ENCODE data around the gene EFNB1. TPM values are rescaled to one million over a fixed set of nuclear protein-coding genes. Genes with fewer than 3 reads are reported as not detected.

EFNB1 gene
- total RNA-seq, 1 donor from 2014 or later: 7.3 TPM

DNA sequence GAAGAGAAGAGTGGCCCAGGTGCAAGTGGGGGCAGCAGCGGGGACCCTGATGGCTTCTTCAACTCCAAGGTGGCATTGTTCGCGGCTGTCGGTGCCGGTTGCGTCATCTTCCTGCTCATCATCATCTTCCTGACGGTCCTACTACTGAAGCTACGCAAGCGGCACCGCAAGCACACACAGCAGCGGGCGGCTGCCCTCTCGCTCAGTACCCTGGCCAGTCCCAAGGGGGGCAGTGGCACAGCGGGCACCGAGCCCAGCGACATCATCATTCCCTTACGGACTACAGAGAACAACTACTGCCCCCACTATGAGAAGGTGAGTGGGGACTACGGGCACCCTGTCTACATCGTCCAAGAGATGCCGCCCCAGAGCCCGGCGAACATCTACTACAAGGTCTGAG is 11.4 kb downstream of the EFNB1 start:
- no peak overlapping the region for H3K4me3 Mint-ChIP-seq
- H3K9me3 Mint-ChIP-seq: no peaks in the 10 kb centered on the region
- no peak overlapping the region for H3K27ac Mint-ChIP-seq
- H3K27me3 Mint-ChIP-seq (ENCODE audit: insufficient read depth): no peaks in the 10 kb centered on the region
- no peak for DNase-seq (ENCODE audit: low spot score)
- intact Hi-C loops (cut with micrococcal nuclease): no loop called here
- no peaks in the 10 kb centered on the region for H3K36me3 Mint-ChIP-seq (ENCODE audit: low read depth)
- H3K4me1 Mint-ChIP-seq (ENCODE audit: low read depth): no peaks in the 10 kb centered on the region

DNA sequence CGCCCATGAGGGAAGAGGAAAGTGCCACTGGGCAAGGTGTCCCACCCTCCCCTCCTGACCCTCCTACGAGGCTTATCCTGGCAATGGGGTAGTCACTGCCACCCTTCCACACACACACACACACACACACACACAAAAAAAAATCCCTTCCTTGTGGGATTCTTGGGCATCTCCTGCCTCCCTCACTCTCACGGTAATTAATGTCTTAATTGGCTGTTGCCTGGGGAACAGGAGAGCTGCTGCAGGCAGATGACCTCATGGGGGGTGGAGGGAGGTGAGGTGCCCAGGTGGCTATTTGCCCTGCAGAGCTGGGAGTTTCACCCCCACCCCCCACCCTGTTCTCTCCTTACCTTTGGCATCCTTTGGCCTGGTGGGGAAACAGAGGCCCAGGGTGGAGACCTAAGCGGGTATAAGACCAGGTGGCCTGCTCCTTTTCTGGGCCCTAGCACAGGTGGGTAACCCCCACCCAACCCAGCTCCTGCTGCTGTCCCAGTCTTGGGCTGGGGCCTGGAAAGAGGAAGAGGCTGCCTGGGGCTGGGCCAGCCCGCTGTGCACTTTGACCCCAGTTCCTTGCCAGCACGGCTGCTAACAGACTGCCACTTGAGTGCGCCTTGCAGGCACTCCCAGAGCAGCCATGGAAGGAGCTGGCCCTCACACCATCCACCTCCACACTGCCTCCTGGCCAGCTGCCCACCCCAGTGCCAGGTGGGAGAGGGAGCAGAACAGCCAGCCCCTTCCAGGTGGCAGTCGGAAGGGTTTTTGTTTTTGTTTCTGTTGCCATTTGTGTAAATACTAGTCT is 12.6 kb downstream of the EFNB1 start:
- Mint-ChIP-seq H3K4me1 (ENCODE audit: low read depth) (no peaks in the 10 kb centered on the region), H3K36me3 (ENCODE audit: low read depth) (no peaks in the 10 kb centered on the region), H3K27ac (no peak overlapping the region), H3K9me3 (no peaks in the 10 kb centered on the region), H3K4me3 (no peak overlapping the region), H3K27me3 (ENCODE audit: insufficient read depth) (no peaks in the 10 kb centered on the region)
- intact Hi-C loops (cut with micrococcal nuclease): no loop called here
- no peak for DNase-seq (ENCODE audit: low spot score)

DNA sequence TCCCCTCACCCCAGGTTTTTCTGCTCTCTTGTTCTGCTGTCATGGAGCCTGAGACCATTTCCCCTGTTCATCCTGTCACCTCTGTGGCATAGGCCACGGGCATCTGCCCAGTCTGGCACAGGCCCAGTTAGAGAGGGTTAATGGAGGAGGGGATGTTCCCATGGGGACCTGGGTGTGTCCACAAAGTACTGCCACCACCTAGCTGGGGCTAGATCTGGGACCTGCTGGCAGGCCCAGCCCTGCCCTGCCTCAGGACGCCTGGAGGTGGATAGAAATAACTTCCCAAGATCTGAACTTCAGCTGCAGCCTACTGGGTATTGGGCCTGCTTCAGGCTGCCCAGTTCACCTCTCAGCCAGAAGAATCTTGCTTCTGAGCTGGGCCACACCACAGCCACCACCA is 13.5 kb downstream of the EFNB1 start:
- Mint-ChIP-seq H3K9me3 (no peaks in the 10 kb centered on the region), H3K27ac (no peak overlapping the region), H3K4me1 (ENCODE audit: low read depth) (no peaks in the 10 kb centered on the region), H3K36me3 (ENCODE audit: low read depth) (no peaks in the 10 kb centered on the region), H3K4me3 (no peak overlapping the region), H3K27me3 (ENCODE audit: insufficient read depth) (no peaks in the 10 kb centered on the region)
- DNase-seq (ENCODE audit: low spot score): no peak
- intact Hi-C loops (cut with micrococcal nuclease): no loop called here

DNA sequence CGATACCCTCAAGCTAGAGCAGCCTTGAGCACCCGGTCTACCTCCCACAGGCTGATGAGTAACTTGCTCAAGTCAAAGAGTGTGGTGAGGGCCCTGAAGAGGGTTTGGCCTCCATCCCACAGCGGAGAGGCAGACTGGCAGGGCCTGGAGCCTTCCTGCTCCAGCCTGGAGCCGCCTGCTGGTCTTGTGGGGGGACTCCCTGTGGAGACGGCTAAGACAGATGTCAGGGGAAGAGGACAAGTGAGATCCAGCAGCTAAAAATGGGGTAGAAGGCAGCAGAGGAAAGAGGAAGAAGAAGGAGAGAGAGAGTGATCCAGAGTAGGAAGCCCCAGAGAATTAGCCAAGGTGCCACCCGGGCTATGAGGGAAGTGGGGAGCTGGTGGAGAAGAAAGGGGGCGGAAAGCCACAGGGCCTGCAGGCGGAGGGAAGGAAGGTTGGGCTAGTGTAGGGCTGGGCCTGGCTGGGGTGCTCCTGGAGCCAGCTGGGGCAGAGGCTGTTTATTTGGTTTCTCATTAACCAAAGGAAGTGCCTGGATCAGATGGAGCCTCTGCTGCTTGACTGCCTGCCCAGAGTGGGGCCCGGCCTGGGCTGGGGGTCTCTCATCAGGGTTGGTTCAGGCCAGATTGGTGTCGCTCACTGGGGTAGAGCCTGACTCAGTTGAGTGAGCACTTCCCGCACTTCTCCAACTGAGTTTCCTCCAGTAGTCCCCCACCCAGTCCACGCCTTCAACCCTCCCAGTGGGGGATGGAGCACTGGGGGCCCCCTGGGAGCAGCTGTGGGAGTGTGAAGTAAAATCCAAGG is 14.2 kb downstream of the EFNB1 start:
- no peaks in the 10 kb centered on the region for H3K4me1 Mint-ChIP-seq (ENCODE audit: low read depth)
- H3K27me3 Mint-ChIP-seq (ENCODE audit: insufficient read depth): no peaks in the 10 kb centered on the region
- H3K36me3 Mint-ChIP-seq (ENCODE audit: low read depth): no peaks in the 10 kb centered on the region
- no peak overlapping the region for H3K27ac Mint-ChIP-seq
- no peak overlapping the region for H3K4me3 Mint-ChIP-seq
- intact Hi-C loops (cut with micrococcal nuclease): no loop called here
- no peak for DNase-seq (ENCODE audit: low spot score)
- no peaks in the 10 kb centered on the region for H3K9me3 Mint-ChIP-seq

DNA sequence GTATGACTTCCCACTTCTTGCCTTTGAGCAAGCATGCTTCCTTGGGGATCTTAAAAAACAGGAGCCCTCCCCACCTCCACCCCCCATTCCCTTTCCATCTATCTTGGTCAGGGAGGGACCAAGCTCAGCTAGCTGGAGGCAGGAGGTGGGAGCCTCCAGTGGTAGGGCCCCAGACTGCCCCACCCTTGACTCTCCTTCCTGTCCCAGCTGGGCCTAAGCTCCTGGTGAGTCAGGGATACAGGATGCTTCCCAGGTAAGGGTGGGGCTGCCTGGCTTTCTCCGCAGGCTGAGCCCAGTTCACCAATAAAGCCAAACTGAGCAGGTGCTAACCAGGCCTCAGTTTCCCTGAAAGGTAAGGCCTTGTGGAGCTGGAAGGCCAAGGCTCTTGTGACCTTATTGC is 15.2 kb downstream of the EFNB1 start:
- no peaks in the 10 kb centered on the region for H3K4me1 Mint-ChIP-seq (ENCODE audit: low read depth)
- intact Hi-C loops (cut with micrococcal nuclease): no loop called here

DNA sequence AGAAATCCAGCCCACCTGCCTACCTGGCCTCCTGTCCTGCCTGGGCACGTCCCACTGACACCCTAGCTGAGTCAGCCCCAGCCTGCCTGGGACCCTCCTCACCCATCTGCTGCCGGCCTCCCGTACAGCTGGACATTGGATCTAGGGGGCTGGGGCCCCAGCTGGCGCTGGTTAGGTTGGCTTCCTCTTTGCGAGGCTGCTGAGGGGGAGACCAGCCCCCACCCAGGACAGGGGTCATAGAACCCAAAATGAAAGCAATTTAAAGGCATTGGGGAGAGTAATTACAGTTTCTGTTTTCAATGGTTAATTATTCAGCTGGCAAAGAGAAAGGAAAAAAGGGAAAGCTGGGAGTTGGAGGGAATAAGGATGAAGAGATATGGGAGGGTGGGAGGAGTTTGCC is 15.8 kb downstream of the EFNB1 start:
- no peak for DNase-seq (ENCODE audit: low spot score)
- no peak overlapping the region for H3K27ac Mint-ChIP-seq
- intact Hi-C loops (cut with micrococcal nuclease): no loop called here
- H3K9me3 Mint-ChIP-seq: no peaks in the 10 kb centered on the region
- no peaks in the 10 kb centered on the region for H3K36me3 Mint-ChIP-seq (ENCODE audit: low read depth)
- no peaks in the 10 kb centered on the region for H3K4me1 Mint-ChIP-seq (ENCODE audit: low read depth)
- H3K27me3 Mint-ChIP-seq (ENCODE audit: insufficient read depth): no peaks in the 10 kb centered on the region
- H3K4me3 Mint-ChIP-seq: no peak overlapping the region

More for the DNA sequence above, 15.2 kb downstream of the EFNB1 start:
- no peaks in the 10 kb centered on the region for H3K27me3 Mint-ChIP-seq (ENCODE audit: insufficient read depth)
- H3K4me3 Mint-ChIP-seq: no peak overlapping the region
- no peak overlapping the region for H3K27ac Mint-ChIP-seq
- H3K36me3 Mint-ChIP-seq (ENCODE audit: low read depth): no peaks in the 10 kb centered on the region
- H3K9me3 Mint-ChIP-seq: no peaks in the 10 kb centered on the region
- DNase-seq (ENCODE audit: low spot score): no peak

DNA sequence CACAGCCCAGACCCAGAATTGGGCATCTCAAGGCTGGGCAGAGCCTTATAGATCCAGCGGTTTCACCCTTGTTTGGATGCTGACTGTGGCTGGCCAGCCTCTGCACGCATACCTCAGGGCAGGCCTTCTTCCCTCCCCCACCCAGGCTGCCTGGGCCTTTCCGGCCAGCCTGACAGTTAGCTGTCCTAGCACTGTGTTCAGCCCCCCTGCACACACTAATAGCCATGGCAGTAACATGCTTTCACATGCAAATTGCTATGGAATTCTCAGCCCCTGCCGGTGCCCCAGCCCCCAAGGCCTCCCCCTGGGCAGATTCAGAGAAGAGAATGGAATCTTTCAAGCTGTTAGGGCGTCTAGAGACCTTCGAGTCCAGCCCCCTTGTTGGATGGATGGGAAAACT is 17.7 kb downstream of the EFNB1 start:
- no peaks in the 10 kb centered on the region for H3K9me3 Mint-ChIP-seq
- no peaks in the 10 kb centered on the region for H3K27me3 Mint-ChIP-seq (ENCODE audit: insufficient read depth)
- H3K27ac Mint-ChIP-seq: no peak overlapping the region
- no peaks in the 10 kb centered on the region for H3K36me3 Mint-ChIP-seq (ENCODE audit: low read depth)
- no peak for DNase-seq (ENCODE audit: low spot score)
- intact Hi-C loops (cut with micrococcal nuclease): no loop called here
- H3K4me1 Mint-ChIP-seq (ENCODE audit: low read depth): no peaks in the 10 kb centered on the region
- no peak overlapping the region for H3K4me3 Mint-ChIP-seq

DNA sequence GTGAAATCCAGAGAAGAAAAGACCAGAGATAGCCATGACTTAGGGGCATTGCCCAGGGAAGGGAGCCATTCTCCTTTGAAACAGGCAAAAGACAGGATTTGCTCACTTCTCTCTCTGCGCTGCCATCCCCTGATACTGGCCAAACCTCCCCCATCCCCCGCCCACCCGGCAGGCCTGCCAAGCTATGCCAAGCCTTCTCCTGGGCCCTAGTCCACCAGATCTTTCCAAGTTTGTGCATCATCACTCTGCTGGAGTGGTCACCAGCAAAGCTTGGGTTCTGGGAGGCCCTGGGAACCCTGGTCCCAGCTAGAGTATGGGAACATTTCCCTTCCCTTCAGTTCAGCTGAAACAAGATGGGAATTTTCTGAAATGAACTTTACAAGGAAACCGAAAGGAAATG is 18.4 kb downstream of the EFNB1 start:
- Mint-ChIP-seq H3K36me3 (ENCODE audit: low read depth) (no peaks in the 10 kb centered on the region), H3K4me3 (no peak overlapping the region), H3K27me3 (ENCODE audit: insufficient read depth) (no peaks in the 10 kb centered on the region), H3K27ac (no peak overlapping the region), H3K9me3 (no peaks in the 10 kb centered on the region), H3K4me1 (ENCODE audit: low read depth) (no peaks in the 10 kb centered on the region)
- no peak for DNase-seq (ENCODE audit: low spot score)
- intact Hi-C loops (cut with micrococcal nuclease): no loop called here

DNA sequence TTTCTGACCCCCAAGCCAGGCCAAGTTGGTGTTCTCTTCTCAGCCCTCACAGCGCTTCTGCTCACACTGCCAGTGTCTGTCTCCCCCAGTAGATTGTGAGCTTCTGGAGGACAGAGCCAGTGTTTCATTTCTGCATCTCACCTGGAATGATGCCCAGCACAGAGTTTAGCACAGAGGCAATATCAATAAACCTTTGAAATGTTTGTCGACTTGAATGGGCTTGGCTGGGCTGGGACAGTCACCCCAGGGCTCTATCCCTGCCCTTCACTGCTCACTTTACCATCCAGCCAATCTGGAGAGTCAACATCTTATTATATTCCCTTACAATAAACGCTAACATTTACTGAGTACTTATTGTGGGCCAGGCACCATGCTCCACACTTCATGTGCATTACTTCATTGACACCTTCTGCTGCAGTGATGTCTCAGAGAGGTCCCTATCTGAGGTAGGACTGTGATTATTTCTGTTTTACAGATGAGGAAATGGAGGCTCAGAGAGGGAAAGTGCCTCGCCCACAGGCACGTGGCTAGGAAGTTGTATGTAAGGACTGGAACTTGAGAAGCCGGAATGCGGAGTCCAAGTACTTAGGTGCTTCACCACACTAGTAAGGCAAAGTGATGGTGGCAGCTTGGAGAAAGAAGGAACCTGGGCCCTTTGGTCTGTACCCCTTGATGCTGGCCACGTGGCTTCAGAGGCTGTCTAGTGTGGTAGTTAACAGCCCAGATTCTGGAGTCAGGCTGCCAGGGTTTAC is 19.5 kb downstream of the EFNB1 start:
- Mint-ChIP-seq H3K27me3 (ENCODE audit: insufficient read depth) (no peaks in the 10 kb centered on the region), H3K4me3 (no peak overlapping the region), H3K36me3 (ENCODE audit: low read depth) (no peaks in the 10 kb centered on the region), H3K4me1 (ENCODE audit: low read depth) (no peaks in the 10 kb centered on the region), H3K27ac (no peak overlapping the region), H3K9me3 (no peaks in the 10 kb centered on the region)
- DNase-seq (ENCODE audit: low spot score): no peak
- intact Hi-C loops (cut with micrococcal nuclease): no loop called here

DNA sequence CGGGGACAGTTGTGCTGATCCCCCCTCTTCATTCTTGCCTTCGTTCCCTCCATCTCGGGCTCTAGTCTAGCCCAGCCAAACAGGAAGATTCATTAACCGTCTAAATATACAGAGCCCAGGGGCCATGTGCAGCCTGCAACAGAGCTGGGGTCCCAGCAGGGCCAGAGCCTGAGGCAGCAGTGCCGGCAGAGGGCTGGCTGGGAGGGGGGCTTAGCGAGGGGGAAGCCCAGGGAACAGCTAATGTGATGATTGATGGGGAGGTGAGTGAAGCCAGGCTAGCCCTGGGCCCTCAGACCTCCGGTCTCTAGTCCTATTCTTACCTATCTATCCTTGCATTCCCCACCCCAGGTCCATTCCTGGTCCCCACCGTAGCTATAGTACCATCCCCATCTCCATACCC is 22.3 kb downstream of the EFNB1 start:
- no peaks in the 10 kb centered on the region for H3K9me3 Mint-ChIP-seq
- no peaks in the 10 kb centered on the region for H3K27me3 Mint-ChIP-seq (ENCODE audit: insufficient read depth)
- intact Hi-C loops (cut with micrococcal nuclease): no loop called here
- H3K27ac Mint-ChIP-seq: no peak overlapping the region
- no peak overlapping the region for H3K4me3 Mint-ChIP-seq
- H3K36me3 Mint-ChIP-seq (ENCODE audit: low read depth): no peaks in the 10 kb centered on the region
- H3K4me1 Mint-ChIP-seq (ENCODE audit: low read depth): no peaks in the 10 kb centered on the region
- DNase-seq (ENCODE audit: low spot score): no peak

DNA sequence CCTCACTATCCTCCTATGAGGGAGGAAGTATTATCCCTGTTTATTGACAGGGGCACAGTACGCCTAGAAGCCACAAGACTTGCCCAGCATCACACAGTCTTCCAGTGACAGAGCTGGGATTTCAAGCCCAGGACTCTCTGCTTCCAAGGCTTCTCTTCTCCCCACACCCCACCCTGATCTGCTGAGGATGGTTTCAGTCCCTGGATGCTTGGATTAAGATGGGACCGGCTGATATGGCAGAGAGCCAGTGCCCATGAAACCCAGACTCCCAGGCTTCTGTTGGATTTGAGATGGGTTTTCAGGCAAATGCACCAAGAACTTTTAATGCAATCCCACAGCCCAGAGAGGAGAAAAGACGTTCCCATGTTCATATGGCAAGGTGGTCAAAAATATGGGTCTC is 23.2 kb downstream of the EFNB1 start:
- no peak for DNase-seq (ENCODE audit: low spot score)
- Mint-ChIP-seq H3K4me1 (ENCODE audit: low read depth) (no peaks in the 10 kb centered on the region), H3K36me3 (ENCODE audit: low read depth) (no peaks in the 10 kb centered on the region), H3K27me3 (ENCODE audit: insufficient read depth) (no peaks in the 10 kb centered on the region), H3K9me3 (no peaks in the 10 kb centered on the region), H3K4me3 (no peak overlapping the region), H3K27ac (no peak overlapping the region)
- intact Hi-C loops (cut with micrococcal nuclease): no loop called here

DNA sequence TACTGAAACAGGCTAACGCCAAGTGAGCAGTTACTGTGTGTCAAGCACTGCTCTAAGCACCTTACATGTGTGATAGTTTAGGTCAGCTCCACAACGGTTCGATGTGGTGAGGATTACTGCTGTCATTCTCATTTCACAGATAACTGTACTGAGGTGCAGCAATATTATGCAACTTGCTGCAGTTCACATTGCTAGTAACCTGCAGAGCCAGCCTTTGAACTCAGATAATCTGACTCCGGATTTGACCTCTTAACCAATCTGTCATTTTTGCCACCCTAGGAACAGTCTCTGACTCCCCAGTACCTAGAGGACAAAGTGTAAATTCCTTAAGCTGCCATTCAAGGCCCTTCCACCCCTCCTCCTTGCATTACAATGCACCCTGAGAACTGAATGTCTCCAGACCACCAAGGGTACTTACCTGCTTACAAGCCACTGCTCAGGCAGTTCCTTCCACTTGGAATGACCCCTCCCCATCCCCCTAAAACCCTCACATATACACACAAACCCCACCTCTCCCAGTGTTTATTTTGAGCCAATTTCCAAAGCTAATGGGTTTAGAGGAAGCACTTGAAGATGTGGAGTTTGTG is 24.9 kb downstream of the EFNB1 start:
- DNase-seq (ENCODE audit: low spot score): no peak
- no peaks in the 10 kb centered on the region for H3K9me3 Mint-ChIP-seq
- intact Hi-C loops (cut with micrococcal nuclease): no loop called here
- H3K27me3 Mint-ChIP-seq (ENCODE audit: insufficient read depth): no peaks in the 10 kb centered on the region
- H3K36me3 Mint-ChIP-seq (ENCODE audit: low read depth): no peaks in the 10 kb centered on the region
- no peak overlapping the region for H3K27ac Mint-ChIP-seq
- no peaks in the 10 kb centered on the region for H3K4me1 Mint-ChIP-seq (ENCODE audit: low read depth)
- H3K4me3 Mint-ChIP-seq: no peak overlapping the region

DNA sequence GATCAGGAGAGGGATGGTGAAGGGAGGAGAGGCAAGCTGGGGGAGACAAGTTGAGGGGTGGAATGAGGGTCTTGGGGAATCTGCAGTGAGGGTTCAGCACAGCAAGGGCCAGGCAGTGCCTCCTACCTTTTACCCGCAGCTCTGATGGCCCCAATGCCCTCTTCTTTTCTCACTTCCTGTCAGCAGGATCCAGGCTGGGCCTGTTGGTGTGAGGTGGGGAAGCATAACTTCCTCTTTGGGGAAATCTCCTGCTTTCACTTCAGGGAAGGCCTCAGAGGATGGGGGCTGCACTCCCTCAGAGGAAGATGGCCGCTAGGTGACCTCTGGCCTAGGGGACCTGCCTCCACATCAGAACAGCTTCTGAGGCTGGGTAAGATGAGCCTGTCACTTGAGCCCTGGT is 36.5 kb downstream of the EFNB1 start:
- no peaks in the 10 kb centered on the region for H3K9me3 Mint-ChIP-seq
- peaks cover 9% of the 10 kb centered on the region for H3K4me1 Mint-ChIP-seq (ENCODE audit: low read depth)
- no peaks in the 10 kb centered on the region for H3K27me3 Mint-ChIP-seq (ENCODE audit: insufficient read depth)
- no peak overlapping the region for H3K27ac Mint-ChIP-seq
- intact Hi-C loops (cut with micrococcal nuclease): no loop called here
- H3K36me3 Mint-ChIP-seq (ENCODE audit: low read depth): no peaks in the 10 kb centered on the region
- no peak for DNase-seq (ENCODE audit: low spot score)
- H3K4me3 Mint-ChIP-seq: no peak overlapping the region

All from activated T-helper 1 cell treated with anti-CD3 and anti-CD28 coated beads, Interleukin-12 subunit alpha, Interleukin-12 subunit beta, Interleukin-2, Interleukin-4 antibody, amounts not matched to agents 30 ng/mL and 10 ng/mL and 1 ng/mL, durations not matched to agents 14 hours and 24 hours and 36 hours (primary cell).